Measurements from ENCODE around the gene CARS1.
A peak's percentile ranks its signal among the peaks of the same experiment; 100 is the strongest.

The CARS1 gene

GRCh38 chr11:3058753-3059664 is 1.8 kb upstream of the CARS1 start:
- no peak for DNase-seq

- peak; percentile 24 for DNase-seq
These were observed 741 bp downstream of the CARS1 start for GRCh38 chr11:3056296-3057068.

GRCh38 chr11:3055891-3056290 is 1.3 kb downstream of the CARS1 start:
- DNase-seq, result no peak

GRCh38 chr11:3052567-3052966 is 4.7 kb downstream of the CARS1 start:
- no peak for DNase-seq

- DNase-seq, result no peak
These were observed 5.1 kb downstream of the CARS1 start for GRCh38 chr11:3052109-3052479.

- no peak for DNase-seq
These were observed 5.8 kb downstream of the CARS1 start for GRCh38 chr11:3051196-3052108.

GRCh38 chr11:3050386-3051195 is 6.6 kb downstream of the CARS1 start:
- DNase-seq, result no peak

GRCh38 chr11:3049430-3050243 is 7.6 kb downstream of the CARS1 start:
- peak; percentile 60 for DNase-seq

- DNase-seq, result no peak
These were observed 9.6 kb downstream of the CARS1 start for GRCh38 chr11:3047637-3048036.

- no peak for DNase-seq
These were observed 10.6 kb downstream of the CARS1 start for GRCh38 chr11:3046641-3047040.

GRCh38 chr11:3046190-3046589 is 11.0 kb downstream of the CARS1 start:
- DNase-seq, result no peak

- DNase-seq, result no peak
These were observed 12.3 kb downstream of the CARS1 start for GRCh38 chr11:3044915-3045314.

GRCh38 chr11:3044004-3044403 is 13.2 kb downstream of the CARS1 start:
- DNase-seq, result no peak

- DNase-seq, result no peak
These were observed 13.8 kb downstream of the CARS1 start for GRCh38 chr11:3043315-3043871.

GRCh38 chr11:3042496-3043314 is 14.5 kb downstream of the CARS1 start:
- no peak for DNase-seq

- no peak for DNase-seq
These were observed 15.4 kb downstream of the CARS1 start for GRCh38 chr11:3041699-3042441.

GRCh38 chr11:3040881-3041280 is 16.3 kb downstream of the CARS1 start:
- DNase-seq, result no peak

- DNase-seq, result no peak
These were observed 19.3 kb downstream of the CARS1 start for GRCh38 chr11:3037945-3038271.
